Activated naive CD8-positive, alpha-beta T cell treated with anti-CD3 and anti-CD28 coated beads, Interleukin-2, amount 10 ng/mL, durations not matched to agents 7 days and 5 days (primary cell): ENCODE measurements around the gene UAP1. TPM values are rescaled to one million over a fixed set of nuclear protein-coding genes. Genes with fewer than 3 reads are reported as not detected.

Source experiments
- ATAC-seq: fragments of 150-1000 bp; cut with Tn5 transposase; one replicate; pipeline ENCODE4 v1.10.0; 2021; ENCODE audit warnings: low read depth, moderate library complexity
- POLR2A ChIA-PET: fragments of 350-600 bp; sonication (Branson Sonifier 250); formaldehyde crosslinking; loops from one replicate; lab custom pipeline; 2021; ENCODE audit warnings: antibody characterized with exemption; lab: Charles Lee
- DNase-seq: peaks from one replicate; pipeline ENCODE4 v3.0.0; 2021
- H3K27ac Mint-ChIP-seq: one replicate; pipeline ENCODE4 v1.8.0; 2022; ENCODE audit warnings: mild to moderate bottlenecking, mixed read lengths
- H3K27me3 Mint-ChIP-seq: one replicate; pipeline ENCODE4 v1.8.0; 2022; ENCODE audit warnings: mild to moderate bottlenecking, moderate library complexity, mixed read lengths
- H3K36me3 Mint-ChIP-seq: one replicate; pipeline ENCODE4 v1.8.0; 2021; ENCODE audit warnings: mild to moderate bottlenecking, mixed read lengths
- H3K4me1 Mint-ChIP-seq: one replicate; pipeline ENCODE4 v1.8.0; 2021; ENCODE audit warnings: mixed read lengths
- H3K4me3 Mint-ChIP-seq: one replicate; pipeline ENCODE4 v1.8.0; 2022; ENCODE audit warnings: mild to moderate bottlenecking, moderate library complexity, mixed read lengths
- H3K9me3 Mint-ChIP-seq: one replicate; pipeline ENCODE4 v1.8.0; 2021; ENCODE audit warnings: mixed read lengths
- total RNA-seq, 2 experiments: library from RNA; stranded (reverse); gene quantifications; one replicate each; pipeline ENCODE4 v1.2.3, GENCODE V29; 2021

UAP1 gene
- total RNA-seq, 2 experiments from 2014 or later = 15.4 to 15.9 TPM

- Mint-ChIP-seq H3K27me3 (no peaks in the 10 kb centered on the region), H3K36me3 (peaks cover 10% of the 10 kb centered on the region), H3K27ac (no peak overlapping the region), H3K9me3 (no peaks in the 10 kb centered on the region), H3K4me1 (no peaks in the 10 kb centered on the region), H3K4me3 (no peak overlapping the region)
- DNase-seq (no peak), ATAC-seq (no peak)
- POLR2A ChIA-PET = no interaction called here
Observed at GRCh38 chr1:162605225-162605927, 43.9 kb downstream of the UAP1 start.

GRCh38 chr1:162609306-162609705, 47.8 kb downstream of the UAP1 start:
- no peak overlapping the region for H3K27ac Mint-ChIP-seq
- DNase-seq (no peak), ATAC-seq (no peak)
- H3K27me3 Mint-ChIP-seq = no peaks in the 10 kb centered on the region
- H3K9me3 Mint-ChIP-seq = no peaks in the 10 kb centered on the region
- POLR2A ChIA-PET = no interaction called here
- H3K4me3 Mint-ChIP-seq = no peak overlapping the region
- no peaks in the 10 kb centered on the region for H3K36me3 Mint-ChIP-seq
- no peaks in the 10 kb centered on the region for H3K4me1 Mint-ChIP-seq

DNA sequence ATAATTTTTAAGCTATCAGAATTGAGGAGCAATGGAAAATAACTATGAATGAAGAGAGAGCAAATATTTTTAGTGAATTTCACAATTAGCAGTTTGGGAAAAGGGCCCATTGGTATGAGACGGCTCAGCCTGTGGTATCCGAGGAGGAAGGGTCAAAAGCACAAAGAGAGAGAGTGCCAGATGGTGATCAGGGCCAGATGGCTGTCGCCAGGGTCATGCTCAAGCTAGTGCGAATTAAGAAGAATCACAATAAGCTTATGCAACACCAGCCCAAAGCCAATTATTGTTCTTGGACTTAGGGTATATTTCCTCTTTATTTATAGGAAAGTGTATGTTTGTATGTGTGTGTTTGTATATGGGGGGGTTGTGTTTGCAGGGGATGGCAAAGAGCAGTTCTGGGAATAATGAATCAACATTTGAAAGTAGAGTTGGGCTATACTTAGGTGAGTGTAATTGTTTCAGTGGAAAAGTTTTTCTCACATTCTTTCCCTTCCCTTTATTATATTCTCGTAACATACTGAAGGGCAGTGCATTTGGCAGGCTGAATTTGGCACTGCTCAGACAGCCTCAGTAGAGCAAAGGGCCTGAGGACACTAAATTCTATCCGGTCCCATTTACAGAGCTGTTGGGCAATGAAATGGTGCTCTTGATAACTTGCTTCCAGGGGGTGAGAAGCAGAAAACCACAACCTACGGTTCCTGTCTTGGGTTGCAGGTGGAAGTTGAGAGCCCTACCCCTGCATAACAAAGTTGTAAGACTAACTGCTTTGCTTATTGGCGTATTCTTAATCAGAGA, 51.3 kb downstream of the UAP1 start:
- no peaks in the 10 kb centered on the region for H3K27me3 Mint-ChIP-seq
- no peak overlapping the region for H3K27ac Mint-ChIP-seq
- no peaks in the 10 kb centered on the region for H3K4me1 Mint-ChIP-seq
- POLR2A ChIA-PET = no interaction called here
- no peak overlapping the region for H3K4me3 Mint-ChIP-seq
- peaks cover 3% of the 10 kb centered on the region for H3K9me3 Mint-ChIP-seq
- ATAC-seq = no peak
- no peak for DNase-seq
- no peaks in the 10 kb centered on the region for H3K36me3 Mint-ChIP-seq

- H3K27ac Mint-ChIP-seq = no peak overlapping the region
- H3K36me3 Mint-ChIP-seq = no peaks in the 10 kb centered on the region
- no peak for DNase-seq
- H3K9me3 Mint-ChIP-seq = peaks cover 5% of the 10 kb centered on the region
- no peaks in the 10 kb centered on the region for H3K4me1 Mint-ChIP-seq
- no peak for ATAC-seq
- POLR2A ChIA-PET = no interaction called here
- H3K27me3 Mint-ChIP-seq = peaks cover 4% of the 10 kb centered on the region
- H3K4me3 Mint-ChIP-seq = no peak overlapping the region
Observed at GRCh38 chr1:162616848-162617247, 55.3 kb downstream of the UAP1 start.

DNA sequence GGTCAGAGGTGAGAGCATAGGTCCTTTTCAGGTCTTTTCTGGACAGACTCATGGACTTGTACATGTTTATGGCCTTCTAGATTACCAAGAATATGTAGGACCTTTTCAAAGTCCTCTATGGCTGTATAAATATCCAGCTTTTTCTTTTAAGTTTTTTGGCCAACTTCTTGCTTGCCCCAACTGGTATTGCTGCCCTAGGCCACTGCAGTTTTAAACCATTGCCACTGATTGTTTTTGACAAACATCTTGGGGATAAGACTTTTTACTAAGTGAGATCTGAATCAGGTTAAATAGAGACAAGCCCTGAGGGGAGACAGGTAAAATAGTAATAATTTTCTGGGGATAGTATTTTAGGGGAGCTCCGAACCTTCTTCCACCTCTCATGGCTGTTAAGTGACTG, 56.0 kb downstream of the UAP1 start:
- peaks cover 5% of the 10 kb centered on the region for H3K9me3 Mint-ChIP-seq
- H3K36me3 Mint-ChIP-seq = no peaks in the 10 kb centered on the region
- no peak for ATAC-seq
- H3K4me3 Mint-ChIP-seq = no peak overlapping the region
- POLR2A ChIA-PET = no interaction called here
- no peak for DNase-seq
- H3K27me3 Mint-ChIP-seq = peaks cover 4% of the 10 kb centered on the region
- H3K27ac Mint-ChIP-seq = no peak overlapping the region
- H3K4me1 Mint-ChIP-seq = no peaks in the 10 kb centered on the region

DNA sequence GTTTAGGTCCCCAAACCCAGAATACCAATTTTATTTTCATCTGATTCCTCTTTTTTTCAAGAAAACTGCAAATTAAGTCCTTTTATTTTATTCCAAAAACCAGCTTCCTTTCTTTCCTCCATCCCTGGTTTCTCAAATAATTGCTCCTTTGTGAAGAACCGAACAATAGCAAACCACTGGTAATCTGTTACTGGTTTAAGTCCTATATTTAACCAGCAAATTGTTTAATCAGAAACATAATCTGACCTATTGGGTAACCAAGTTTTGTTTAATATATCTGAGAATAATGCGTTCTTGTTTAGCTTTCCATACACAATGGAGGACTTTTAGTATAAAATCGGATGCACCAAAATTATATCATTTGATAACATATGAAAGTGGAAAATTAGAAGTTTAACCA, 57.6 kb downstream of the UAP1 start:
- H3K4me1 Mint-ChIP-seq = no peaks in the 10 kb centered on the region
- H3K9me3 Mint-ChIP-seq = peaks cover 5% of the 10 kb centered on the region
- POLR2A ChIA-PET = no interaction called here
- no peak for DNase-seq
- no peaks in the 10 kb centered on the region for H3K36me3 Mint-ChIP-seq
- ATAC-seq = no peak
- no peak overlapping the region for H3K4me3 Mint-ChIP-seq
- peaks cover 4% of the 10 kb centered on the region for H3K27me3 Mint-ChIP-seq
- no peak overlapping the region for H3K27ac Mint-ChIP-seq

DNA sequence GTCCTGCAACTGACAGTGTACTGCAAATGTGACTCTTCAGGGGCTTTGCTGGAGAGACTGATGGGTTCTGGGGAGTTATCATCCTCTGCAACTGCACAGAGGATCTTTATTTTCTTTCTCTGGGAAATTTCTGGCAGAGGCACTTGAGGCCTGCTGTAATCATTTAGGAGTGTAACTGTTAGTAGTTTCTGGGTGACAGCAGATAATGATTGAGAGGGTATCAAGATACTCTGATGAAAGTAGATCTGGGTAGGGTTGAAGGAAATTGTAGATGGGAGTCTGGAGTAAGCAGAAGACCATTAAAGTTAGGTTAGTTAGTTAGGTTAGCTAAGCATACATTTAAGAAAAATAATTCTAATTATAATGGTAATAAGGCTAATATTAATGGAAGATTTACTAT, 59.7 kb downstream of the UAP1 start:
- Mint-ChIP-seq H3K4me3 (no peak overlapping the region), H3K27ac (no peak overlapping the region), H3K9me3 (peaks cover 5% of the 10 kb centered on the region), H3K4me1 (no peaks in the 10 kb centered on the region), H3K36me3 (no peaks in the 10 kb centered on the region), H3K27me3 (peaks cover 4% of the 10 kb centered on the region)
- ATAC-seq (no peak), DNase-seq (no peak)
- POLR2A ChIA-PET = no interaction called here

DNA sequence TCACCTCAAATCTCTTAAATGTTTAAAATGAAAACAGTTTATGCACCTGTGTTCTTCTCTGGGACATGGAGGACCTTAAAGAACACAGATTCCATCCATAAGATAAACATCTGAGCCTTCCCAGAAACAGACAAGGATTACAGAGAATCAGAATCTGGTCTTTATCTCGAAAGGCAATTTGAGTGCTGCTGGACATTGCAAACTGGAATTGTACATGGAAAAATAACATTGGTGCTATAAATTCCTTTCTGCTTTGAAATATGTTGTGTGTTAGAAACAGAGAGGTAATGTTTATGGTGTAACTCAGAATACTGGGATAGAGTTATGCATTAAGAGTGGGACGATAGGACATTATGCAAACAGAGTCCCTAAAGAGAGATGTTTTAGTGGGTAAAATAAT, 64.2 kb downstream of the UAP1 start:
- POLR2A ChIA-PET = no interaction called here
- H3K36me3 Mint-ChIP-seq = no peaks in the 10 kb centered on the region
- no peak overlapping the region for H3K4me3 Mint-ChIP-seq
- H3K27ac Mint-ChIP-seq = no peak overlapping the region
- H3K9me3 Mint-ChIP-seq = no peaks in the 10 kb centered on the region
- no peaks in the 10 kb centered on the region for H3K27me3 Mint-ChIP-seq
- ATAC-seq (no peak), DNase-seq (no peak)
- no peaks in the 10 kb centered on the region for H3K4me1 Mint-ChIP-seq

DNA sequence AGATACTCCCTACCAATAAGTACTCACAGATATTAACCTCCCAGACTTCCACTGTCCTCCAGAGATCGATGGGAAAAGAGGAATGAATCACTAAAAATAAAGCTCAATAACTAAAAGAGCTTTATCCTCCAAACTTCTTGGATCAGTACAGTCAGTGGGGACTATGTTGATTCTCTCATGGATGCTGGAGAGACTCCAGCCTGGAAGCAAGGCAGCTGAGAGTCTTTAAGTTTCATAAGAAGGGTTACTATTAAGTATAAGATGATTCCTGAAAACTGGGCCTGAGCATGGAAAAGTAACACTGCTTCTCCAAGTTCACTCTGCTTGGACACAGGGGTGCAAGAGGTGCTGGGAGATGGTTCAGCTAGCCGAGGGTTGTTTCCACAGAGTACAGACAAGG, 64.6 kb downstream of the UAP1 start:
- no peak for DNase-seq
- H3K4me3 Mint-ChIP-seq = no peak overlapping the region
- H3K36me3 Mint-ChIP-seq = no peaks in the 10 kb centered on the region
- POLR2A ChIA-PET = no interaction called here
- H3K27ac Mint-ChIP-seq = no peak overlapping the region
- H3K4me1 Mint-ChIP-seq = no peaks in the 10 kb centered on the region
- no peaks in the 10 kb centered on the region for H3K27me3 Mint-ChIP-seq
- H3K9me3 Mint-ChIP-seq = no peaks in the 10 kb centered on the region
- ATAC-seq = no peak

- no peaks in the 10 kb centered on the region for H3K4me1 Mint-ChIP-seq
- POLR2A ChIA-PET = no interaction called here
Observed at GRCh38 chr1:162626761-162627160, 65.2 kb downstream of the UAP1 start.

GRCh38 chr1:162627662-162628296, 66.3 kb downstream of the UAP1 start:
- Mint-ChIP-seq H3K27me3 (no peaks in the 10 kb centered on the region), H3K9me3 (no peaks in the 10 kb centered on the region), H3K4me3 (no peak overlapping the region), H3K4me1 (no peaks in the 10 kb centered on the region), H3K36me3 (no peaks in the 10 kb centered on the region), H3K27ac (no peak overlapping the region)
- no peak for DNase-seq
- POLR2A ChIA-PET = no interaction called here
- ATAC-seq = no peak

More at GRCh38 chr1:162626761-162627160, 65.2 kb downstream of the UAP1 start:
- Mint-ChIP-seq H3K27ac (no peak overlapping the region), H3K9me3 (no peaks in the 10 kb centered on the region), H3K36me3 (no peaks in the 10 kb centered on the region), H3K27me3 (no peaks in the 10 kb centered on the region), H3K4me3 (no peak overlapping the region)
- ATAC-seq = no peak
- DNase-seq = no peak

GRCh38 chr1:162629077-162629627, 67.6 kb downstream of the UAP1 start:
- H3K4me3 Mint-ChIP-seq = no peak overlapping the region
- H3K36me3 Mint-ChIP-seq = no peaks in the 10 kb centered on the region
- H3K4me1 Mint-ChIP-seq = no peaks in the 10 kb centered on the region
- no peak for DNase-seq
- ATAC-seq = no peak
- no peaks in the 10 kb centered on the region for H3K27me3 Mint-ChIP-seq
- no peaks in the 10 kb centered on the region for H3K9me3 Mint-ChIP-seq
- no peak overlapping the region for H3K27ac Mint-ChIP-seq
- POLR2A ChIA-PET = no interaction called here

- Mint-ChIP-seq H3K4me3 (no peak overlapping the region), H3K36me3 (no peaks in the 10 kb centered on the region), H3K27ac (no peak overlapping the region), H3K4me1 (no peaks in the 10 kb centered on the region), H3K9me3 (no peaks in the 10 kb centered on the region), H3K27me3 (no peaks in the 10 kb centered on the region)
- DNase-seq (no peak), ATAC-seq (no peak)
- POLR2A ChIA-PET = no interaction called here
Observed at GRCh38 chr1:162629651-162630050, 68.1 kb downstream of the UAP1 start.
